ENCODE data around the gene SPATA32.
A peak's percentile ranks its signal among the peaks of the same experiment; 100 is the strongest.
"Not testable (repeated sequence)": the region's sequence is repeated elsewhere in the genome, so short reads cannot be mapped to it uniquely, and the experiment has no call there.

The SPATA32 gene

DNA sequence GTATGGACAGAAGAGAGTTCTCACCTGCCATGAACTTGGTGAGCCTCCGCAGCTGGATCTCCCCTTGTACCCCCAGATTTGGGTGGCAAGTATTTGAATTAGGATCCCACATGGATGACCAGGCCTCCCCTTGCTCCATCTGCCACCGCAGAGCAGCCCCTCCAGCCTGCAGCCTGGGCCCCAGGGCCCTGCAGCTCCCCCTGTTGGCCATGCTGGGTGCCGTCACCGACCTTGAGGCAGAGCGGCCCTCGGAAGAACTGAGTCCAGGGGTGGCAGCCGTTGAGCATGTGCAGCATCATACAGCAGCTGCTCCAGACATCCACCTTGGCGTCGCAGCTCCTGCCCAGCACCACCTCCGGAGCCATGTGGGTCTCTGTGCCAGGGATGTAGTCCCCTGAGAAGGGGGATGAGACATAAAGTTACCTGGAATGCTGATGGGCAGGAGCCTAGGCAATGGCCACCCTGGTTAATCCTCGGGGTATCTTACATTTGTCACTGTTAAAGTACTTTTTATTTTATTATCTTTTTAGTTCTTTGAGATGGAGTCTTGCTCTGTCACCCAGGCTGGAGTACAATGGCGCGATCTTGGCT, 9.0 kb upstream of the SPATA32 start:
- DNase-seq = no peak

DNA sequence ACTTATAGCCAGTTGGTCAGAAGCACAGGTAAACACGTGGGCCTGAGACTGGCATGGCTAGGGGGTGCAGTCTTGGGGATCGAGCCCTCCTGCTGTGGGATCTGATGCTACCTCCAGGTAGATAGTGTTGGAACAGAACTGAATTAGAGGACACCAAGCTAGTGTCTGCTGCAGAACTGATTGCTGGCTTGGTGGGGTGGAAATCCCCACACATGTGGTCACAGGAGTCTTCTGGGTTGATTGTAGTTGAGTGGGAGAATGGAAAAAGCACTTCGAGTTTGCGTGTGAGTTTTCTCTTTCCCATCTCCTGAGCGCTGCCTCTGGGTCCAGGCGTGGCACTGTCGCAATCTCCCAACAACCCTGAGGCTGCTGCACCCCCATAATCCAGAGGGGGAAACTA, 8.0 kb upstream of the SPATA32 start:
- no peak for DNase-seq

DNA sequence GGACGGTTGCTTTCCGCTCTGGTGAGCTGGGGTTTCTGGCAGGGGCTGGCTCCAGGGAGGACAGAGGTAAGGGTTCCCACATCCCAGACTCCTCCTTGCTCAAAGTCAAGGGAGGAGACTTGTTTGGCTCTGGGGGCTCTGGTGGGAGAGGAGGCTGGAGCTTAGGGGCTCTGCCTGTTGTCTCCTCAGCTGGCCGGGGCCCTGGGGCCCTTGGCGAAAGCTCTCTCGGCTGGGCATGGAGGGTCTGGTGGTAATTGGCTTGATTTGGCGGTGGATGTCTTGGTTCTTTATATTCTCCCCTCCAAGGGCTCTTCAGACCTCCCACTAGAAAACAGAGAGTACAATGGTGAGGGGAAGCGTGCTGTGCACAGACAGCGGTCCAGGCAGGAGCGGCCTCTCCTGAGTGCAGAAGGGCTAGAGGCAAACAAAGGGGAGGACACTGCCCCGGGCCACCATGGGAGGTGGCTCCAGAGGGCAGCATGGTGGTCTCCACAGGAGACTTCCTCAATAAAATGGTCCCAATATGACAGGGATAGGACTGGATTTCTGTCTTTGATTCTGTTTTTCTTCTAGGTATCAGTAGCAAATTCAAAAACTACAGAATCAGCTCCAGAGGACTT, 5.7 kb upstream of the SPATA32 start:
- no peak for DNase-seq

DNA sequence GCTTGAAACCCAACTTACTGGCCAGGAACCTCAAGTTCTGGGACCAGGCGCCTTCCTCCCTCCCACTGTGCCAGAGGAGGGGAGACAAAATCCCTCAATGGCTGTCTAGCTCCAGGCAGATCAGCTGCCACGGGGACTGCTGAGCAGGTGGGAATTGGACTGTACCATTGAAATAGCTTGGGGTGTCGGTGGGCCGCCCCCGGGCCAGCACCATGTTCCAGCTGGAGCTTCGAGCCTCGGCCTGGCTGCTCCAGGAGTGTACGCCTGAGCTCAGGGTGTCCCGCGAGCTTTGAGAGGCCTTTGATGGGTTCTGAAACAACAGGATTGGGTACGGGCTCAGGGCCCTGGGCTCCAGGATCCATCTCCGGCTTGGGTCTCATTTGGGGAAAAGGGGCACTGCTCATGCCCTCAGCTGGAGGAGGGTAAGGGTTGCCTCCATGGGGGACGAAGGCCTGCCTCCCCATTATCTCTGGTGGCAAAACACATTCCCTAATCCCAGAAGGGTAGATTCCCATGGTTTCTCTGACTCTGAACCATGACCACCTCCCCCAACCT, 4.6 kb upstream of the SPATA32 start:
- no peak for DNase-seq

DNA sequence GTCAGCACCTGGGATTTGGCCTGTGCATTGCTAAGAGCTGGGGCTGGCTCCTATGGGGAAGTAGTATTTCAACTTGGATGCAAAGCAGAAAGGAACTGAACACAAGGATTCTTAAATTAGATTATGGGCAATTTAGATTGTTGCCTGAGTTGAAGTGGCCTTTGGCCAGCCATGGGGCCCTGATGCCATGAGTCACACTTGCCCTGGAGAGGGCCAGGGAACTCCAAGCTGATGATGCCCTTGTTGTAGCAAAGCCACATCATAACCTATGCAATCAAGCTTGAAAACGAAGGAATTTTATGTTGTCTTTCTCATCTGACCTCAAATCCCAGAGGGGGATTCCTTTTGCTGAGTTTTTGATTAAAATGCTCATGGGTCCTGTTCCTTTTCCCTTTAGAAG, 3.9 kb upstream of the SPATA32 start:
- DNase-seq = no peak

DNA sequence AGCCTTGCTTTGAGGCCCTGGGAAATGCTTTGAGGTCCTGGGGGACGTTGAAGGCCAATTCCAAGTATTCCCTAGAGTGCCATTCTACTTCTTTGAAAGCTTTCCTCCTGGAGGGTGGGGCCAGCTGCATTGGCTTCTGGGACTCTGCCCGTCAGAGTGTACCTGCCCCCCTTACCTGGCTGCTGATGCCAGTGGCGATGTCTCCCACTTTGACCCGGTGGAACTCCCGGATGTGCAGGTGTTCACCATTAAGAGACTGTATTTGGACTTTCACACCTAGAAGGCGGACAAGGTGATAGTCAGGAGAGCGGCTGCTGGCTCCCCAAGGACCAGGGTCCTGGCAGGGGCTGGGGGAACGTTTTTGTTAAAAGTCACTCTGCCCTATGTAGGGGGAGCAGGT, 3.1 kb upstream of the SPATA32 start:
- DNase-seq = no peak

DNA sequence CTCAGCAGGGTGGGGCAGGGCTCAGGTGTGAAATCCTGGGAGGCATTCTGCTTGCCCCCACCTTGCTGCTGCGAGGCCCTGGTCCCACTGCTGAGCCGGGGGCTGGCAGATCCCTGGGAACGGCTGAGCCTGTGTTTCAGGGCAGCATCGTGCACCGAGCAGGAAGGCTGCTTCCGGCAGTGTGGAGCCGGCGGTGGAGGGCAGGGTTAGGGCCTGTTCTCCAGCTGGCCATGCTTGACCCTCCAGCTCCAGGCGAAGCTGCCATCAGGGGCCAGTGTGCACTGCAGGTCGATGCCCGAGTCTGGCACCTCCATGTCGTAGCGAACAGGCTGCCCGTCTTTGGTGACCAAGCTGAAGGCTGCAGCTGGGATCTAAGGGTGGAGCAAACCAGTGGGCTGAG, 2.5 kb upstream of the SPATA32 start:
- DNase-seq = no peak

DNA sequence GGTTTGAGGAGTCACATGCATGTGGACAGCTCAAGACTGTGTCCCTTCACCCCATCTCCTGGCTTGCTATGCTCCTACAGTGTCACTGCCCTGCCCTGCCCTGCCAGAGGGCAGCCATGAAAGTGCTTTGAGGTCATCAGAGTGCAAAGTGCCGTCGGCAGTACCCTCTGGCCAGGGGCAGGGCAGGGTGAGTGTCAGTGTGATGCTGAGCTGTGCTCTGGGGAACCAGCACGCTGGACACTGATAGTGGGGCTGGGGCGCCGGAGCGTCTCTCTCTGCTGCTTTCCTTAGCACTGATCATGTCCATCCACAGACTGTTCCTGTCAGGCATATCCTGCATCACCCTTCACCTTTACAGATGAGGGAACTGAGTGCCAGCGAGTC, 1.6 kb upstream of the SPATA32 start:
- no peak for DNase-seq

DNA sequence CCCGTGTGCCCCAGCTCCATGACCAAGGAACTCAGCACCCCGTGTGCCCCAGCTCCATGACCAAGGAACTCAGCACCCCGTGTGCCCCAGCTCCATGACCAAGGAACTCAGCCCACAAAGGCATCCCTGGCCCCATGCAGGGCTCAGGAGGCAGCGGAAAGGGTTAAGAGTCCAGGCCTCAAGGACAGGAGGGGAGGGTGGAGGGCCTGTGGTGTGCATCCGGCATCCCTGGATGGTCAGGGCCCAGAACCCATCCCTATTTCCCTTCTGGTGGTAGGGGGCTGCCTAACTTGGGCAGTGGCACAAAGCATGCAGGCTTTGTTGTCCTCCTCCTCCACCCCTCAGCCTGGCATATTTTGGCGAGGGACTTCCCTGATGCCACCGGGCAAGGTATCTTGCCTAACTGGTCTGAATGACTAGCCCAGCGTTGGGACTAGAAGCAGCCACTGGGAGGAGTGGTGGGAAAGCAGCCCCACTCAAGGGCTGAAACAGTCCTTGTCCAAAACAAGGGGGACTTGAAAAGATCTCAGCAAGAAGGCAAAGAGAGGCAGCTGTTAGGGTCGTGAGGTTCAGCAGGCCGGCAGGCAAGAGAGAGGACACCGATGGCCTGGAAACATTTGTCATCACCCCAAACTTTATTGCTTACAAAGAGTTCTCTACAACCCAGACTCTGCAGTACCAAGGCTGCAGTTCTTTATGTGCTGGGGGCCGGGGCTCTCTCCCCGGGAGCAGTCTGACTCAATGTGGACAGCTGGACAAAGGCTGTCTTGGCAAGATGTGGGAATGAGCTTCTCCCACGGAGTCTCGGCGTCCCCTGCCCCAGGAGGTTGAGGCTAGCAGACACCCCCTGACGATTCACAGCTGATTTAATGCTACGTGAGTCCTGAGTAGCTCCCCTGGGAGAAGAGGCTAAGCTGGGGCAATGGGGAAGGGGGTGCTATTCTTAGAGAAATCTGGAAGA, 902 bp upstream of the SPATA32 start:
- no peak for DNase-seq

DNA sequence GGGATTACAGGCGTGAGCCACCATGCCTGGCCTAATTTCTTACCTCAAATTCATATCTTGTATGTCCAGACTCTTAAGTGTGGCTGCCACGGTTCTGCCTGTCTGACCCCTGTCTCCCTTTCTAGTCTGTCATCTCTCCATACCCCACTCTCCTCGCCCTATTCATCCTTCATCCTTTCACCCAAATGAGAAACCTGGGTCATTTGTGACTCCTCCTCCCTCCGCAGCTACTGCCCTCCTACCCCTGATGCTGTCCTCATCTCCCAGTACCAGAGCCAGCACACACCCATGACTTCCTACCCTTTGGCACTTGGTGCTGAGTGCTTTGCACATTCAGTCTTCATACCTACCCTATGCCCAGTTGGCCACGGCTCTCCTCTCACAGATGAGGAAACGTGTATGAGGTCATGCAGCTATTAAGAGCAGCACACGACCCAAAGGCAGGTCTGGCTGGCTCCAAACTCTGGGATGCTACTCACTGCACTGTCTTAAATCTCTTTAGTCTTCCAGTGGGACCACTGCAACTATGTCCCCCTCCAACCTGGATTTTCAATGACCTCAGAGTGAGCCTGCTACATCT, 1.6 kb downstream of the SPATA32 start:
- DNase-seq = no peak

DNA sequence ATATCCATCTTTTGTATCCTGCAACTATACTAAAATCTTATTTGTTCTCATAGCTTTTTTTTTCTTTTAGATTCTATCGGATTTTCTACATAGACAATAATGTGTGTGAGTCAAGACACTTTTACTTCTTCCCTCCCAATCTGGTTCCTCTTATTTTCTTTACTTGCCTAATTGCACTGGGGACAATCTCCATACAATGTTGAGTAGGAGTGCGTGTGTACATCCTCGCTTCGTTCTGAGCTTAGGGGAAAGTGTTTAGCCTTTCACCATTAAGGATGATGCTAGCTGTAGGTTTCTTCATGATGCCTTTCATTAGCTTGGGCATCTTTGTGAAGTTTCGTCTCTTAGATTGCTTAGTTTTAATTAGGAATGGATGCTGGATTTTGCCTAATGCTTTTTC, 2.9 kb downstream of the SPATA32 start:
- DNase-seq = no peak

DNA sequence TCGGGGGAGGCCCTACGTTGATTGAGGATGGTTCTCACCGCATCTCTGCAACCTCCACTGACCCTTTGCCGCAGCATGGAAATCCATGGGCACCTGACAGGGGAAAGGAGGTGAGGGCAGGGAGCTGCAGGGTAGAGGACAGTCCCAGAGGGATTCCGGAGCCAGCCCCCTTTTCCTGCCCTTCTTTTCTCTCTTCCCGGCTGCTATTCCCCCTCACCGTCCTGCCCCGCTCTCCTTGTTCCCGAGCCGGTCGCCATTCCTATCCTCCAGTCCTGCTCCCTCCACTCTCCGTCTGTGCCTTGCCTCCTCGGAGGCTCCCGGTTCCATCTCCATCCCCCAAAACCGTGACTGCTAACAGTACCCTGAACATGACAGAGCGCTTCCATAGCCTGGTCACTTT, 4.8 kb downstream of the SPATA32 start:
- DNase-seq = no peak

DNA sequence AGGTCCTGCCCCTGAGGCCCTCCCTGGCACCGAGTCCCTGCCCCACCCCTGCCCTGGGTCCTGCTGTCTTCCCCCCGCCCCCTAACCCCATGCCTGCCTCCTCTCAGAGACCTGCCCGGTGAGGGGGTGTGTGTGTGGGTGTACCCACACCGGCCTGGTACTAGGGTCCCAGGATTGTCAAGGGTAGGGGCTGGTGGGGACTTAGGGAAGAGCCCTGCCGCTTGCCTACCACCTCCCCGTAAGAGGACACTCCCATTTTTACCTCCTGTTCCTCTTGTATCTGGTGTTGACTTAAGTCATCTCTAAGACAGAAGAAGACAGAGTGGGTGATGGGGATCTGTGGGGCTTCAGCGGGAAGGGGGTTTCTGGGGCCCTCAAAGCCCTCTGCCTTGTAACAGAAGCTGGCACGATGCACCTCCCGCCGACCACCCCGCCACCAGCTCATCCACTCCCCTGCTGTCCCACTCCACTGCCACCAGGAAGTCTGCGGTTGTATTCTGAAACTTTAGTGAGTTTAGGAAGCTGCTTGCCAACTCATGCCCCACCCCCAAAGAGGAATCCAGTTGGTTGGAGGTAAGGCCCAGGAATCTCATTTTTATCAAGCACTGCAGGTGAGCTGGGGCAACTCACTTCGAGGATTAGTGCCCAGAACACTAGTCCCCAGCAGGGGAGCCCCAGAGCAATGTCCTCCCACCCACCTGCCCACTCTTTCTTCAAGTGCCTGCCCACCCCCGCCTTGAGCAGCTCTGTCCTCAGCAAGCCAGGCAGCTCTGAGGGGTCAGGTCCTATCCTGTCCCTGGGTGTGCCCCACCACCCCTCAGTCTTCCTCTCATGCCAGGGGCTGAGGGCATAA, 5.6 kb downstream of the SPATA32 start:
- no peak for DNase-seq

DNA sequence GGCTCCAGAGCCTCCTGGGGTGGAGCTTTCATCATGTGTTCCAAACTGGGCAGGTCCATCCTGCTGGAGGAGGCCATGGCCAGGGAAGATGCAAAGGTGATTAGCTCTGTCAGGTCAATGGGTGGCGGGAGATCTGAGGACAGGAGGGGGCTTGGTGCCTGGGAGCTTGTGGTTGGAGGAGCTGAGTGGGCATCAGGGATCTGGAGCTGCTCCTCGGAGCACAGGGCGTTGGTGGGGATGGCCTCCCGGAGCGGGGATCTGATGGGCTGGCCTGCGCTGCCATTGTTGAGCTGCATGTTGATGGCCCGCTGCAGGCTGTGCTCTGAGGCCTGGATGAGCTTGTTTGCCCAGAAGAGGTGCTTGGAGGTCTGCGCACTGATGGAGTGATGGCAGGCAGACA, 6.5 kb downstream of the SPATA32 start:
- no peak for DNase-seq

DNA sequence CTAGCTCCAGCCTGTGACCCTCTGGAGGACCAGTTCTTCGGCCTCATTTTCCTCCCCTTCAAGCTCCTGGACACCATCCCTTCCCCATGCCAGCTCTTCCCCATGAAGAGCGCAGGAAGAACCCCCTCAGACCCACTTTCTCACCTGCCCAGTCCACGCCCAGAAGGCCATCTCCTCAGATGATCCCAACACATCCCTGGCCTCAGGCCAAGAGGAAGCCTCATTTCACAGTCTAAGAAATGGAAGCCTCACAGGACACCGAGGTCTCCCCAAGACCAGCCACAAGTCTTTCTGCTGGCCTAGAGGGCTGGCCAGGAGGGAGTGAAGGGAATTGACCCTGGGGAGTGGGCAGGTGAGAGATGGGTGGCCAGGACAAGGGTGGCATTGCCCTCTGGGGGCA, 8.0 kb downstream of the SPATA32 start:
- no peak for DNase-seq

DNA sequence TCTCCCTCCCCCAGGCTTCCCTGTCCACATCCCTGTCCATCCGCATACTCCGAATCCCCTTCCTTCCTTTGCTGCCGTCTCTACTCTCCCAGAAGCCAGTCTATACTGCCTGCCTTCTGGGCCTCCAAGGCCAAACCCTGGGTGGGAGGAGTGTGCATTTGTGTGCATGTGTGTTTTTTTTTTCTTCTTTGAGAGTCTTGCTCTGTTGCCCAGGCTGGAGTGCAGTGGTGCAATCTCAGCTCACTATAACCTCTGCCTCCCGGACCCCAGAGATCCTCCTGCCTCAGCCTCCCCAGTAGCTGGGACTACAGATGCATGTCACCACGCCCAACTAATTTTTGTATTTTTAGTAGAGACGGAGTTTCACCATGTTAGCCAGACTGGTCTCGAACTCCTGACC, 8.7 kb downstream of the SPATA32 start:
- not testable (repeated sequence) for DNase-seq

DNA sequence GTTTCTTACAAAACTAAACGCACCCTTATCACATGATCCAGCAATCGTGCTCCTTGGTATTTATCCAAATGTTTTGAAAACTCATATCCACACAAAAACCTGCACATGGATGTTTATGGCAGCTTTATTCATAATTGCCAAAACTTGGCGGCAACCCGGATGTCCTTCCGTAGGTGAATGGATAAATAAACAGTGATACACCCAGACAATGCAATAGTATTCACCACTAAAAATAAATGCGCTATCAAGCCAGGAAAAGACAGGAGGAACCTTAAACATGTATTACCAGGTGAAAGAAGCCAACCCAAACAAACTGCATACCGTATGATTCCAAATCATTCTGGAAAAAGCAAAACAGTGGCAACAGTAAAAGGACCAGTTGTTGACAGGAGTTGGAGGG, 10.0 kb downstream of the SPATA32 start:
- no peak for DNase-seq

DNA sequence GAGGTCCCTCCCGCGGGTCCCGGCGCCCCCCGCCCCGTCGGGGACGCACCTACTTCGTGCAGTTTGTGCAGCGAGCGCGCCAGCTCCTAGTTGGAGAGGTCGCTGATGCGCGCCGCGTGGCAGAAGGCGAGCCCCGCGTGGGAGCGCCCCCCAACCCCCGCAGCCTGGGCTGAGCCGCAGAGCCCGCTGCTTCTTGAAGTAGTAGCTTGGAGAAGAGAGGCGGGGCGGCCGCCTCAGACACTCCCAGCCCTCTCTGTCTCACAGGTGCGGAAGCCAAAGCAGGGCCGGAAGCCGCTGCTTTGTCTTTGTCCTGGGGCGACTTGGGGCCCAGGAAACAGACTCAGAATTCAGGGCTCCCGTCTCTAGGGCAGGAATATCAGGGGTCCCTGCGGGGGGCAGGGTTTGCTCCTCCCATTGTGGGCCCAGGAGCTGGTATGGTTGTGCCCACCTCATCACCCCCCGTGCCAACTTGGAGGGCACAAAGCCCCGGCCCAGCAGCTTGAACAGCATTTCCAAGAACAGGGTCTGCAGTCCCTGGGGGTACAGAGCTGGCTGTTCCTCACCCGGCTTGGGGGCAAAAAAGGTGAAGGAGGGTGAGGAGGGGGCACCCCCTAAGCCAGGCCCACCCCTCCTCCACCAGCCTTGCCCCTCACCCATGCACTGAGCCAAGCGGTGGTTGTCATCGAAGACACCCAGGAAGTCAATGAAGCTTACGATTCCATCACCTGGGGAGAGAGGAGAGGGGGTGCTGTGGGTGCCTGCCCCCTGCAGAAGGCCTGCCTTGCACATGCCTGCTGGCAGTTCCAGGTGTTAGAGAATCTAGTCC, 13.5 kb downstream of the SPATA32 start:
- no peak for DNase-seq

DNA sequence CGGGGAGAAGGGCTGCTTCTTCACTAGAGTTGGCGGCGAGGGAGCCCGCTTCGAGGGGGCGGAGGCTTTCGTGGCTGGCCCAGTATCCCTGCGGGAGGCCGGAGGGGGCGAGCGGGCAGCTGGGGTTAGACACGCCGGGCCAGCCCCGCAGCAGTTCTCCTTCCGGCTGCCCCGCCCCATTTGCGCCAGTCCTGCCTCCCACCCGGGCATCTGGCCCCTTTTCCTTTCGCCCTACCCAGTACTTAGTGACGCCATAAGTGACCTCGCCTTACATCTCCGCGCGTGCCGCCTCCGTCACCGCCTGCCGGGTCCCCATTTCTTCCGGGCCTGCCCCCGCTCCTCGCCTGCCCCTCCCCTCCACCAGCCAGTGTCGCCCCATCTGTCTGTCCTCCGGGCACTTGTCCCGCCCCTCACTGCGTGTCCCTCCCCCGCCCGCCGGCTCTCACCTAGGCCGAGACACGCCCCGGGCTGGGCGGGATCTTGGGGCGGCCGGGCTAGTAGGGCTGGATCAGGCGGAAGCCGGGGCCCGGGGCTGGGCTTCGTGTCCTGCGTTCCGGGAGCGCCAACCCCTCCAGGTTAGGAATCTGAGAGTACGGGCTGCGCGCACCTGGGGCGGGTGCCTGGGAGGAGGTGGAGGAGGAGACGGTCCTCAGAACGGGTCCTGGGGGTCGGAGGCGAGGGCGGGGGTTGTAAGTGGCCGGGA, 14.3 kb downstream of the SPATA32 start:
- peak; percentile 83 for DNase-seq

DNA sequence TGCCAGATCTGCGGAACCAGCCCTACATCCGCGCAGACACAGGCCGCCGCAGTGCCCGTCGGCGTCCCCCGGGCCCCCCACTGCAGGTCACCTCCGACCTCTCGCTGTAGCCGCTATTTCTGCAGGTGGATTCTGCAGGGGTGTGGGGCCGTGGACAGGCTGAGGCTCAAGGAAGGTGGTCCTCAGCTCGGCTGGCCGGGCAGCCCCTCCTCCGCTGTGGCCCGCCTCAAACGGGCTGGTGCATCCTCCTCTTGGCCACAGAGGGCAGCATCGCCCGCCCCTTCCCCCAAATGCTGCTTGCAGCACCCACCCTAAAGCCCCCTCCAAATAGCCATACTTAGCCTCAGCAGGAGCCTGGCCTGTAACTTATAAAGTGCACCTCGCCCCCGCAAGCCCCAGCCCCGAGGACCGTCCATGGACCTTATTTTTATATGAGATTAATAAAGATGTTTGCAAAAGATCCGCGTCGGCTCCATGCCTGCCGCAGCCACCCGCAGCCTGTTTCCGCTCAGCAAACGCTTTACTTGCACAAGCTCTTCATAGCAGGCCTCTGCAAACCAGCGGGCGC, 14.9 kb downstream of the SPATA32 start:
- no peak for DNase-seq

DNA sequence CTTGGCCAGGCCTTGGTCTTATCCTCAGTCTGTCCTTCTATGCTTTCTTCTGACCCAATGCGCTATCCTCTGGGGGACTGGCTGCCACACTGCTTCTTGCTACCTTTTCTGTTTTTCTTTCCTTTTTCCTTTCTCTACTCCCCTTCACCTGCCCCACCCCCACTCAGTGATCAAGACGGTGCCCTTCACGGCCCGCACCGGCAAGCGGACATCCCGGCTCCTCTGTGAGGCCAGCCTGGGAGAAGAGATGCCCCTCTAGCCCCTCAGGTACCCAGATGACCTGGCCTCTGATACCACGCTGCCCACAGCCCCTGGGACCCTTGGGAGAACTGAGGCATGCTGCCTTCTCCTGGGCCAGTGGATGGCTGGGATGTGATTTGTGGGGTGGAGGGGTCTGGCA, 15.6 kb downstream of the SPATA32 start:
- DNase-seq = no peak
